Stimulated activated CD4-positive, alpha-beta T cell treated with anti-CD3 and anti-CD28 coated beads, Interleukin-15, amount 100 ng/mL, for 24 hours (primary cell): ENCODE data around the gene ZNF774.
A peak's percentile ranks its signal among the peaks of the same experiment; 100 is the strongest.
"Not testable (repeated sequence)": the region's sequence is repeated elsewhere in the genome, so short reads cannot be mapped to it uniquely, and the experiment has no call there.

ENCODE experiments used
- DNase-seq: peaks from one replicate; pipeline ENCODE4 v3.0.0-alpha.2; 2020

The ZNF774 gene

GRCh38 chr15:90347431-90348065 lies 4.5 kb upstream of the ZNF774 start:
- not testable (repeated sequence) for DNase-seq

GRCh38 chr15:90348456-90348855 lies 3.6 kb upstream of the ZNF774 start:
- no peak for DNase-seq

GRCh38 chr15:90349072-90349471 lies 3.0 kb upstream of the ZNF774 start:
- DNase-seq = no peak

- DNase-seq = no peak
Measured at GRCh38 chr15:90349821-90350220, 2.3 kb upstream of the ZNF774 start.

- DNase-seq = no peak
Measured at GRCh38 chr15:90351479-90352106, 491 bp upstream of the ZNF774 start.

- DNase-seq = no peak
Measured at GRCh38 chr15:90354986-90355385, 2.9 kb downstream of the ZNF774 start.

GRCh38 chr15:90358124-90359033 lies 6.3 kb downstream of the ZNF774 start:
- DNase-seq = no peak

- DNase-seq = no peak
Measured at GRCh38 chr15:90360746-90361145, 8.7 kb downstream of the ZNF774 start.

GRCh38 chr15:90362936-90363212 lies 10.8 kb downstream of the ZNF774 start:
- DNase-seq = no peak

GRCh38 chr15:90364251-90364650 lies 12.2 kb downstream of the ZNF774 start:
- no peak for DNase-seq

GRCh38 chr15:90365414-90366055 lies 13.5 kb downstream of the ZNF774 start:
- no peak for DNase-seq

- DNase-seq = no peak
Measured at GRCh38 chr15:90367576-90367975, 15.5 kb downstream of the ZNF774 start.

- no peak for DNase-seq
Measured at GRCh38 chr15:90375071-90375470, 23.0 kb downstream of the ZNF774 start.

- peak; percentile 56 for DNase-seq
Measured at GRCh38 chr15:90376789-90377188, 24.7 kb downstream of the ZNF774 start.

GRCh38 chr15:90379263-90379662 lies 27.2 kb downstream of the ZNF774 start:
- no peak for DNase-seq

GRCh38 chr15:90381515-90381914 lies 29.4 kb downstream of the ZNF774 start:
- DNase-seq = no peak

- DNase-seq = no peak
Measured at GRCh38 chr15:90382320-90382719, 30.2 kb downstream of the ZNF774 start.

- no peak for DNase-seq
Measured at GRCh38 chr15:90386221-90386620, 34.1 kb downstream of the ZNF774 start.

- DNase-seq = peak; percentile 99
Measured at GRCh38 chr15:90387534-90388461, 35.7 kb downstream of the ZNF774 start, which contains the start of gene IQGAP1. IQGAP1 (plus strand) TSS chr15:90388242; CDS start chr15:90388342, 100 bp downstream.

- peak; percentile 73 for DNase-seq
Measured at GRCh38 chr15:90388462-90389380, 36.6 kb downstream of the ZNF774 start.

GRCh38 chr15:90389513-90389912 lies 37.4 kb downstream of the ZNF774 start:
- DNase-seq = no peak
